Astrocyte of the spinal cord (primary cell): ENCODE measurements around the gene C10orf53.

Source experiments
- DNase-seq: peaks from one replicate; pipeline ENCODE4 v3.0.0; 2011; ENCODE audit warnings: low read depth, low spot score
- H3K4me3 ChIP-seq: 2 replicates; pipeline ENCODE4 v1.5.1; 2011; ENCODE audit warnings: low read depth, mild to moderate bottlenecking, low read length, moderate library complexity
- CTCF ChIP-seq: IDR thresholded peaks from 2 replicates; pipeline ENCODE4 v1.5.1; 2012; ENCODE audit warnings: low read depth, mild to moderate bottlenecking, low read length, inconsistent platforms
- in situ Hi-C: cut with HindIII; loops from 2 replicates; pipeline ENCODE4 v1.10.0; 2017; ENCODE audit warnings: low sequenced_read_pairs

C10orf53 gene

GRCh38 chr10:49746626-49747302, 67.3 kb downstream of the C10orf53 start:
- in situ Hi-C loops: no loop called here
- TF ChIP-seq CTCF: no peak
- no peak for DNase-seq
- H3K4me3 ChIP-seq: no peak overlapping the region
